Activated T-cell treated with anti-CD3 and anti-CD28 coated beads, Interleukin-2, amount 50 U/mL, for 4 hours (primary cell): ENCODE measurements around the gene CACNA1C. TPM values are rescaled to one million over a fixed set of nuclear protein-coding genes. Genes with fewer than 3 reads are reported as not detected.
"Not testable (repeated sequence)": the region's sequence is repeated elsewhere in the genome, so short reads cannot be mapped to it uniquely, and the experiment has no call there.

ENCODE experiments used
- ATAC-seq, 2 donors: fragments of 200-7000 bp; cut with Tn5 transposase; one replicate each; pipeline ENCODE4 v1.10.0; 2021
- DNase-seq: peaks from one replicate; pipeline ENCODE4 v3.0.0-alpha.2; 2020
- H3K27me3 Mint-ChIP-seq: one replicate; pipeline ENCODE4 v1.8.0; 2021; ENCODE audit warnings: low read depth, mixed read lengths
- H3K36me3 Mint-ChIP-seq: one replicate; pipeline ENCODE4 v1.8.0; 2022; ENCODE audit warnings: mixed read lengths; ENCODE audit not compliant: insufficient read depth
- H3K4me1 Mint-ChIP-seq: one replicate; pipeline ENCODE4 v1.8.0; 2021; ENCODE audit warnings: low read depth, mixed read lengths
- H3K4me3 Mint-ChIP-seq: one replicate; pipeline ENCODE4 v1.8.0; 2021; ENCODE audit warnings: mild to moderate bottlenecking, moderate library complexity, mixed read lengths
- H3K9me3 Mint-ChIP-seq: one replicate; pipeline ENCODE4 v1.8.0; 2021; ENCODE audit warnings: mixed read lengths
- total RNA-seq, 3 donors: library from RNA; stranded (reverse); gene quantifications; one replicate each; pipeline ENCODE4 v1.2.1, GENCODE V29; 2021

CACNA1C gene
- total RNA-seq, 3 donors from 2014 or later: 0.03 to 0.08 (median 0.03) TPM

DNA sequence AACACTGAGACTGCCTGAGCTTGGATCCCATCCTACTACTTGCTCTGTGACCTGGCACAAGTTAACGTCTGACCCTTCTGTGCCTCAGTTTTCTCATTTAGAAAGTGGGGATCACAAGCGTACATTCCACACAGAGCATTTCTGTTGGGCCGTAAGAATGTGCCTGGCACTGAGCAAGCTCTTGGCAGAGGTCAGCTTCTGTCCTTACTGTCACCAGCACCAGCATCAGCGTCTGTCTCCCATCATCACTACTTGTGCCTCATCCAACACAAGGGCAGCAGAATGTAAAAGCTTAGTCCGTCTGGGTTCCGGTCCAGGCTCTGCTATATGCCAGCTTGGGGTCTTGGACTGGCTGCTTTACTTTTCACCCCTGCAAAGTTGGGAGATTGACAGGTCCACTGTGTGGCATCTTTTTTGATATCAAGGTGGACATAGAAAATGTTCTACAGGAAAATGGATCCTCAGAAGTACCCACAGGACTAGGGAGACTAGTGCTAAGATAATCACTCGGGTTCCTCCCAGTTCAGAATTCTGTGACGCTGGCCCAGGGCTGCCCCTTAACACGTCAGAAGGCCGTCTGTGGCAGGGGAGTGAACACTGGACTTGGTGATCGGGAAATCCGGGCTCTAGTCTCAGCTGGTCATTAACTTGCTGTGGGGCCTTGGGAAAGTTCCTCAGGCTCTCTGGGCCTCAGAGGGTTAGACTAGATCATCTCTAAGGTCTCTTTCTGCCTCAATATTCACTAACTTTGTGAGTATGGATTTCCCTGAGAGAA is 65.9 kb downstream of the CACNA1C start:
- Mint-ChIP-seq H3K36me3 (no peaks in the 10 kb centered on the region), H3K4me3 (no peak overlapping the region), H3K27me3 (peaks cover 4% of the 10 kb centered on the region), H3K9me3 (no peaks in the 10 kb centered on the region), H3K4me1 (no peaks in the 10 kb centered on the region)
- DNase-seq (no peak), ATAC-seq (no peak)

DNA sequence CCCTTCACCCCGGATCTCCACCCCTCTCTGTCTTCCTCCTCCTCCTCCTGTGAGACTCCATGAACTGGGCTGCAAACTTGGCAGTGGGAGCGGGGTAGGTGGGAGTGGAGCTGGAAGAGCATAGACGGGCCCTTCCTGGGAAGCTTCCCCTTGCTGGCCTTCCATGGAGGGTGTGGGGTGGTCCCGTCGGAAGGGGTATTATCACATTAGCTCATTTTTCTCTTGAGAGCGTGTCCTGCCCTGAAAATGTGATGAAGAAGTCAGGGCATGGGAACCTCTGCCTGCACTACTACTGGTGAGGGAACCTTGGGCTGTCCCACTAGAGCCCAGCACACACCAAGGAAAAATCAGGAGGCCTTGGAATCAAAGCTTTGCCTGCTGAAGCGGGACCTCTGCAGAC is 66.5 kb downstream of the CACNA1C start:
- DNase-seq (no peak), ATAC-seq (no peak)
- no peaks in the 10 kb centered on the region for H3K4me1 Mint-ChIP-seq
- H3K4me3 Mint-ChIP-seq: no peak overlapping the region
- peaks cover 5% of the 10 kb centered on the region for H3K27me3 Mint-ChIP-seq
- H3K9me3 Mint-ChIP-seq: no peaks in the 10 kb centered on the region
- H3K36me3 Mint-ChIP-seq: no peaks in the 10 kb centered on the region

DNA sequence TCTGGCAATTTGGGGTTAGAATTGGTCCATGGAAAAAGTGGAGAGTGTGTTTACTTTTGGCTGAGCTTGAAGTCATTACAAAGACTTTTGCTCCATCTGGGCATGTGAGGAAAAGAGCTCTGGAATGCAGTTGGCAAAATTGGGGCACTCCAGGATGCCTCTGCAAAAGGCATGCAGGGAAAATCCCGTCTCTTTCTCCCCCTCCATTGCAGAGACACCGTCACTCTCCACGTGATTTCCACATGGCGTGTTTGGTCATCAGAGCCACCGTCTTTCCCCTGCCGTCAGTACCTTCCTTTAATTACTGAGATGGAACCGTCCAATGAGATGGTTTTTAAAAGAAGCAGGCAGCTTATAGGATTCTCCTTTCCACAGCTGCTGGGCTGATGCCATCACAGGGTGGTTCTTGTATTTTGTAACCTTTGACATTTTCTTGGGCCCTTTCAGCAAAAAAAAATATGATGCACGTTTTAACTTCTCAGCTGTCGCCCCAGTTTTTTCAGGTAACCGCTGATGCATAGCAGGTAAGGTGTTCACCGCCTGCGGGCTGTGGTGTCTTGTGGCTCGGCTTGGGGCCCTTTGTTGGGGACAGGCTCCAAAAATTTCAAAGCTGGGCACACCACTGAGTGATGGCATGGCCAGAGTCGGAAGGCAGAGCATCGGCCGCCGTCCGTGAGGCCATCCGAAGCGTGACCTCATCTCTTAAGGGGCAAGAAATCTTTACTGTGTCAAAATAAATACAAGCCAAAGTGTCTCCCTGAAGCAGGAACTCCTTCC is 68.4 kb downstream of the CACNA1C start:
- peaks cover 6% of the 10 kb centered on the region for H3K27me3 Mint-ChIP-seq
- H3K4me3 Mint-ChIP-seq: no peak overlapping the region
- DNase-seq: no peak
- H3K9me3 Mint-ChIP-seq: no peaks in the 10 kb centered on the region
- ATAC-seq: no peak
- H3K4me1 Mint-ChIP-seq: no peaks in the 10 kb centered on the region
- no peaks in the 10 kb centered on the region for H3K36me3 Mint-ChIP-seq

DNA sequence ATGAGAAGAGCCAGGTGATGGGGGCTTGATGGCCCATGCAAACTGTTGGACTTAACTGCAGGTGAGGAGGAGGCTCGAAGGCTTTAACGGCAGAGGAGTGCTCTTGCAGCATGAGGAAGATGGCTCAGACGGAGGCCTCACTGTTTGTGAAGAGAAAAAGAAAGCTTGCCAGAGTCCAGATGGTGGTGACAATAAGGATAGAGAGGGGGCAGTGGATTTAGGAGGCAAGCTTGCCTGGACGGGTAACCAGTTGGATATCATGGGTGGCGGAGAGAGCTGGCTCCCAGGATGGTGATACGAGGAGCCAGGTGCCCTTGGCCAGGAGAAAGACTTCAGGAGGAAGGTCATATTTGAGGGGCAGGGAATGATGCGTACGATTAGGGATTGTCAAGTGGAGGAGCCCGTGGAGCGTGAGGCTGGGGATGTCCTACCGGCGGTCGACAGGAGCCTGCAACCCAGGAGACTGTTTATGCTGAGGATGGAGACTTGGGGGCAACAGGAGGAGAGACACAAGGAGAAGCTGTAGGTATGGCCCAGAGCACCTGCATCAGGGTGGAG is 71.8 kb downstream of the CACNA1C start:
- Mint-ChIP-seq H3K4me3 (no peak overlapping the region), H3K36me3 (no peaks in the 10 kb centered on the region)
- ATAC-seq: no peak

DNA sequence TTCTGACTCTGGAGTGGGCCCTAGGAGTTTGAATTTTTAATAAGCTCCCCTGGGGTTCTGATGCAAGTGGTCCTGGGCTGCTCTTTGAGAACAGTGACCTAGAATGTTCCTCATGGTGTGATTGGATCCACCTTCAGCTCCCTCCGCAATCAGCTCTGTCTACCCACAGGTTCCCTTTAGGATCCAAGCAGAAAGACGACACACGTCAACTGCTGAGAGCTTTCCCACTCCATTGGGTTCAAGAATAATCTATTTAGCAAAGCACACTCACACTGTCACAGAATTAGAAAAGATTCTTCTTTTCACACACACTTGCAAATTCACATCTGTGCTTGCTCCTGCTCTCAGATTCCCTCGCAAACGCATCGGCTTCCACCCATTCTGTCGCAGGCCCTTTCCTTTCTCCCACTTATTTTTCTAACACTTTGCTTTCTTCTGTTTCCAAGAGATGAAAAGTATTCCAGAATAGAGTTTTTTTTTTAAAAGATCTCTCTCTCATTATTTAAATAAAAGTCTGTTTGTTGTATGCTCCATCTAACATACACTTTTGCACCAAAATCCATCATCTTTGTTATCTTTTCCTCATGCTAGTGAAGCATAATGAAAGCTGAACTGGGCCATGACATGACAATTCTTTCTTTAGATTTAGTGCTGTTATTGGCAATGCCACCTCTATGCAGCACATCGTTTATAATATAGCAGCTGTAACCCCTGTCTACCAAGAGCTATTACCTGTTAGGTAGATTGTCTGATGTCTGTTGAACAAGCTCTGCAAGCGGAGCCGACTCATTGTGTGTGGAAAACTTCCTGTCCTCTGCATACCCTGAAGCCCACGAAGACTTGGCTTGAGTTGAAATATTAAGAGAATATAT is 73.1 kb downstream of the CACNA1C start:
- Mint-ChIP-seq H3K27me3 (peaks cover 2% of the 10 kb centered on the region), H3K4me3 (no peak overlapping the region), H3K4me1 (no peaks in the 10 kb centered on the region), H3K36me3 (no peaks in the 10 kb centered on the region), H3K9me3 (no peaks in the 10 kb centered on the region)
- no peak for DNase-seq
- no peak for ATAC-seq

More for the DNA sequence above, 71.8 kb downstream of the CACNA1C start:
- no peak for DNase-seq
- no peaks in the 10 kb centered on the region for H3K9me3 Mint-ChIP-seq
- H3K4me1 Mint-ChIP-seq: no peaks in the 10 kb centered on the region
- peaks cover 2% of the 10 kb centered on the region for H3K27me3 Mint-ChIP-seq

DNA sequence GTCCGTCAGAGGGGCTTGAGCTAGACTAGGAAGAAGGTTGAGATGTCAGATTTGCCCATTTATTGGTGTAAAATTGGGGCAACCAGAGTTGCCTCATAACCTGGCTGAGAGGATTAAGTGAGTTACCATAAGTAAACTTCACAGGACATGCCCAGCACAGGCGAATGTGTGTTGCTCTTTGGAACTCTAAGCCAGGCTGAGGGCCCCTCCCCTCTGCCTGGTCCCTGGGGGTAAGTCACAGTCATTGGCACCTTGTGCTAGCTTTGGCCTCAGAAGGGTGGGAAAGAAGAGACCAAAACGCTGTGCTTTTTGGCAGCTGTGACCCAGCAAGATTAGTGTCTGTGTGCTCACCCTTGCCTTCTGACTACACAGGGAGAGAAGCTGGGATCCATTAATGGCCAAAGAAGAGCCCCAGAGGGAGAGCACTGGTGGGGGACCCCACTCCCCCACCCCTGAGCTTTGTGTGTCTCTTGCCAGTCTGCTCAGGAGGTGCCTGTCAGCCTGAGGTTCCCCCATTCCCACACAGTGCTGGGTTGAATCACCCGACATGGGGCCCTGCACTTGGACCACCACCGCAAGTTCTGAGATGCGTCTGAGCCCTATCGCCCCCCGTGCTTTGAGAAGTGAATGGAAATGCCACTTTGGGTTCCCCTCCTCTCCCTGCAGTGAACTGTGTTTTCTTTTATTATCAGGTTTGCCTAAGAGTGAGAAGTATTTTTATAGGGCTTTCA is 74.1 kb downstream of the CACNA1C start:
- no peak for DNase-seq
- Mint-ChIP-seq H3K36me3 (no peaks in the 10 kb centered on the region), H3K4me3 (no peak overlapping the region), H3K9me3 (no peaks in the 10 kb centered on the region), H3K4me1 (no peaks in the 10 kb centered on the region), H3K27me3 (peaks cover 2% of the 10 kb centered on the region)
- ATAC-seq: no peak

DNA sequence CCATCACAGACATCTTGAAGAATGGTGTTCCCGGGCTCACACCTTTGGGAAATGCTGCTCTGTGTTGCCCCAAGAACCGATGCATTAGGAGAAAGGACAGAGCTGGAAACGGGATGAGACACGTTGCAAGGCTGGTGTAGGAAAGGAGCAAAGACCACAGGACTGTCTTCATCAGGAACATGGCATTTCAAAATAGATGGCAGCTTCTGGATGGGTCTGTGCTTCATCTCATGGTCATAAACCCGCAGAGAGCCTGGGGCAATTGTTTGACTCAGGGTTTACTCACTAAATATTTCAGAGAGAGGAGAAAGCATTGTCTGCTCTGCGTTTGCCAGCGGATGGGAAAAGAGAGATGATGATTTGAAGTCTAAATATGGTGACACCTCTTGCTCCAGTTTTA is 76.3 kb downstream of the CACNA1C start:
- ATAC-seq (no peak), DNase-seq (no peak)
- H3K9me3 Mint-ChIP-seq: no peaks in the 10 kb centered on the region
- no peaks in the 10 kb centered on the region for H3K4me1 Mint-ChIP-seq
- no peaks in the 10 kb centered on the region for H3K36me3 Mint-ChIP-seq
- no peak overlapping the region for H3K4me3 Mint-ChIP-seq
- peaks cover 2% of the 10 kb centered on the region for H3K27me3 Mint-ChIP-seq

DNA sequence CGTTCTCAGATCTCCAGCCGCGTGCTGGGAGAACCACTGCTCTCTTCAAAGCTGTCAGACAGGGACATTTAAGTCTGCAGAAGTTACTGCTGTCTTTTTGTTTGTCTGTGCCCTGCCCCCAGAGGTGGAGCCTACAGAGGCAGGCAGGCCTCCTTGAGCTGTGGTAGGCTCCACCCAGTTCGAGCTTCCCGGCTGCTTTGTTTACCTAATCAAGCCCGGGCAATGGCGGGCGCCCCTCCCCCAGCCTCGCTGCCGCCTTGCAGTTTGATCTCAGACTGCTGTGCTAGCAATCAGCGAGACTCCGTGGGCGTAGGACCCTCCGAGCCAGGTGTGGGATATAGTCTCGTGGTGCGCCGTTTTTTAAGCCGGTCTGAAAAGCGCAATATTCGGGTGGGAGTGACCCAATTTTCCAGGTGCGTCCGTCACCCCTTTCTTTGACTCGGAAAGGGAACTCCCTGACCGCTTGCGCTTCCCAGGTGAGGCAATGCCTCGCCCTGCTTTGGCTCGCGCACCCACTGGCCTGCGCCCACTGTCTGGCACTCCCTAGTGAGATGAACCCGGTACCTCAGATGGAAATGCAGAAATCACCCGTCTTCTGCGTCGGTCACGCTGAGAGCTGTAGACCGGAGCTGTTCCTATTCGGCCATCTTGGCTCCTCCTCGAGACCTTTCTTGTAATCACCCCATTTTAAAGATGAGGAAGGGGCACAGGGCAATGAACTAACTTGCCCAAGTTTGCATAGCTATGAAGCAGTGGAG is 83.1 kb downstream of the CACNA1C start:
- not testable (repeated sequence) for H3K4me1 Mint-ChIP-seq, DNase-seq, H3K4me3 Mint-ChIP-seq, ATAC-seq, H3K36me3 Mint-ChIP-seq, H3K9me3 Mint-ChIP-seq
- H3K27me3 Mint-ChIP-seq: peaks cover 11% of the 10 kb centered on the region

DNA sequence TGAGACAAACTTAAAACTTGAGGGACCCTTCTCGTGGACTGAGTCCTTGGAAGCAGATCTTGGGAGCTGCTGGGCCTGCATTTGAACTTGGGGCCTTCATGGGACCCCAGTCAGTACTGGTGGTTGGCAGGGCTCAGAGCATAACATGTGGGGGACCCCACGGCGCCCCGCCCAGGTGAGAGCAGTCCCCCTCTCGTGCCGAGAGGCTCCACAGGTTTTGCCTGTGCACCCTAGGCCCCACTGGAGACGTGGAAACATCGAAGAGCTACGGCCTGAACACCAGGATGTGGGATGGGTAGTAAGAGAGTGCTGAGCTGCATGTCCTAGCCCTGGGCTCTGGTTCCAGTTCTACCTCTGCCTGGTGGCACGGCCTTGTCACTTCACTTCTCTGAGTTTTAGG is 84.1 kb downstream of the CACNA1C start:
- peaks cover 11% of the 10 kb centered on the region for H3K27me3 Mint-ChIP-seq
- H3K4me3 Mint-ChIP-seq: no peak overlapping the region
- ATAC-seq: no peak
- no peaks in the 10 kb centered on the region for H3K4me1 Mint-ChIP-seq
- DNase-seq: no peak
- H3K9me3 Mint-ChIP-seq: no peaks in the 10 kb centered on the region
- H3K36me3 Mint-ChIP-seq: no peaks in the 10 kb centered on the region

DNA sequence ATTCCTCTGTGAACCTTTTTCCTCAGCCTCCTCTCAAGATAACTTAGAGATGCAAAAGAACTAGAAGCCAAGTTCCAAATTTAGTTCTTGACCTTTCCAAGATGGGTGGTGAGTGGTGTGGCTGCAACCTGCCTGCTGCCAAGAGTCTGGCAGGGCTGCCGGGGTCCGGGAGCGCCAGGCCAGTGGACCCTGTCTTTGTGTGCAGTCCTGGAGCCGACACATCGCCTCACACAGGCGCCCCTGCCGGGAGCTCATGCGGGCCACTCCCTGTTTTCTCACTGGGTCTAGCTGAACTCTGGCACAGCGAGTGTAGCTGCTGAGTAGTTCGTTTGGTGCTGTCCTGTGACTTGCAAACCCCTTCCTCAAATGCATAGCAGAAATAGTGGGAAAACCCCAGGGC is 84.9 kb downstream of the CACNA1C start:
- H3K4me1 Mint-ChIP-seq: no peaks in the 10 kb centered on the region
- ATAC-seq (no peak), DNase-seq (no peak)
- H3K36me3 Mint-ChIP-seq: no peaks in the 10 kb centered on the region
- H3K9me3 Mint-ChIP-seq: no peaks in the 10 kb centered on the region
- no peak overlapping the region for H3K4me3 Mint-ChIP-seq
- peaks cover 11% of the 10 kb centered on the region for H3K27me3 Mint-ChIP-seq

DNA sequence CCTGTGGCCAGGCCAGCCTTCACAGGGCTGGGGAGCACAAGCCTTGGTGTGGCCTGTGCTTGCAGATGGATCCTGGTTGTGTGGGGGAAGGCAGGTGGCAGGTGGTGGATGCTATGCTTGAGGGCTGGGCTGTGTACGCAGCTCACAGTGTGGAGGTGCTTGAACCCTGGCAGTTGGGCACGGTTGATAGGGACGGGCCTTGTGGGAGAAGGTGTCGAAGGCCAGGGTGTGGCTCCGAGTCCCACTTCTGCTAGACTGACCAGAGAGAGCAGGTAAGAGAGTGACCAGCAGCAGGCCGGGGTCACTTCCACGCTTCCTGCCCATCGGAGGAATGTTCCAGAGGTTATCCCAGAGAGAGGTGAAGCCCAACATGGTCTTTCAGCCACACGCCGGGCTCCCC is 85.5 kb downstream of the CACNA1C start:
- DNase-seq (no peak), ATAC-seq (no peak)
- peaks cover 11% of the 10 kb centered on the region for H3K27me3 Mint-ChIP-seq
- H3K9me3 Mint-ChIP-seq: no peaks in the 10 kb centered on the region
- H3K4me1 Mint-ChIP-seq: no peaks in the 10 kb centered on the region
- no peak overlapping the region for H3K4me3 Mint-ChIP-seq
- no peaks in the 10 kb centered on the region for H3K36me3 Mint-ChIP-seq

DNA sequence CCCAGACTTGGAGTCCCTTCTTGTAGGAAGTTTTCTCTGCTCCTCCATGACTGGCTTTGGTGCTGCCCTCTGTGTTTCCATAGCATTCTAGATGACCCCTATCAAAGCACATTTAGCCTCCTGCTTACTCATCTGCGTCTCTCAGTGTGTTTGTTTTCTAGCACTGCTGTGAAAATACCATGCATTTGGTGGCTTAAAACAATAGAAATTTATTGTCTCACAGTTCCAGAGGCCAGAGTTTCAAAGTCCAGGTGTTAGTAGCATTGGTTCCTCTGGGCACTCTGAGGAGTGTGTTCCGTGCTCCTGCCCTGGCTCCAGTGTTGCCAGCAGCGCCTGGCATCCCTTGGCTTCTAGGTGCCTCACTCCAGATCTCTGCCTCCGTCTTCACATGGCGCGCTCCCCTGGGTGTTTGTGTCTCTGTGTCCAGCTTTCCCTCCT is 86.1 kb downstream of the CACNA1C start:
- no peaks in the 10 kb centered on the region for H3K4me1 Mint-ChIP-seq
- ATAC-seq: no peak

DNA sequence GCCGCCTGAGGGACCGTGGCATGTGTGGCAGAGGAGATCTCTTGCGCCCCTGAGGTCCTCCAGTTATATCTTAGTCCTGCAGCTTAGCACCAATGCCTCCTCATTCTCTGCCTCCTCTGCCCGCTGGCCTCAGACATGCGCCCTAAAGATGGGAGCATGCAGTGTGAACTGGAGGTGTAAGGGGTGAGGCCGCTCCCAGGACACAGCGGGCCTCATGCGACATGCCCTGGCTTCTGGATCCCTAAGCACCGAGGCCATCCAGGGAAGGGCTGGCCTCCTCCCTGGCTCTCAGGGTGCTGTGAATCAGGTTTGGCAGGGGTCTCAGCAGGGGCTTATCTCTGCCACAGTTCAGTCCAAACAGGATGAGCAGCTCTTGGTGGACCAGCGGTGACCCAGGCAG is 86.9 kb downstream of the CACNA1C start:
- Mint-ChIP-seq H3K4me3 (no peak overlapping the region), H3K27me3 (peaks cover 16% of the 10 kb centered on the region), H3K9me3 (no peaks in the 10 kb centered on the region), H3K36me3 (no peaks in the 10 kb centered on the region), H3K4me1 (no peaks in the 10 kb centered on the region)
- ATAC-seq: no peak
- no peak for DNase-seq

More for the DNA sequence above, 86.1 kb downstream of the CACNA1C start:
- Mint-ChIP-seq H3K27me3 (peaks cover 13% of the 10 kb centered on the region), H3K36me3 (no peaks in the 10 kb centered on the region), H3K9me3 (no peaks in the 10 kb centered on the region), H3K4me3 (no peak overlapping the region)
- no peak for DNase-seq
